Measurements from ENCODE around the gene WNT4.

Gene WNT4

DNA sequence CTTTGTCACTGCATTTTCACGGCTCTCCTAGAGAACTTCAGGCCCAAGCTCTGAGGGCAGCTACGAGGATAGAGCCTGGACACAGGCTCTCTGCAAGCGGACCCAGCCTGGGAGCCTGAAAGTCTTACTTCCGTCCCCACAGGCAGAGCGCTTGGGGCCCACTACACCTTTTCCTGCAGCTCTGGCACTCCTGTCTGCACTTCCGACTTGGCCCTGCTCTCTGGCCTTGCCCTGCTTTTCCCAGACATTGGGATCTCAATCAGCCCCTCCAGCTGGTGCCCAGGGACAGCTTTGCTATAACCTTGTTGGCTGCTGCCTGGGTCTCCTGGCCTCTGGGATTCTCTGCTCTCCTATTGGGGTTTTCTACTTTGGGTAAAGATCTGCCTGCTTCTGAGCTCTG, 27.6 kb downstream of the WNT4 start:
- no peak for TF ChIP-seq CTCF (IDR thresholded peaks at IDR 0.05; ENCODE audit: low read depth, low read length, missing control alignments)
- no peak for DNase-seq (ENCODE audit: low read depth)
- no peak overlapping the region for H3K4me3 ChIP-seq (ENCODE audit: low read depth, low read length)

DNA sequence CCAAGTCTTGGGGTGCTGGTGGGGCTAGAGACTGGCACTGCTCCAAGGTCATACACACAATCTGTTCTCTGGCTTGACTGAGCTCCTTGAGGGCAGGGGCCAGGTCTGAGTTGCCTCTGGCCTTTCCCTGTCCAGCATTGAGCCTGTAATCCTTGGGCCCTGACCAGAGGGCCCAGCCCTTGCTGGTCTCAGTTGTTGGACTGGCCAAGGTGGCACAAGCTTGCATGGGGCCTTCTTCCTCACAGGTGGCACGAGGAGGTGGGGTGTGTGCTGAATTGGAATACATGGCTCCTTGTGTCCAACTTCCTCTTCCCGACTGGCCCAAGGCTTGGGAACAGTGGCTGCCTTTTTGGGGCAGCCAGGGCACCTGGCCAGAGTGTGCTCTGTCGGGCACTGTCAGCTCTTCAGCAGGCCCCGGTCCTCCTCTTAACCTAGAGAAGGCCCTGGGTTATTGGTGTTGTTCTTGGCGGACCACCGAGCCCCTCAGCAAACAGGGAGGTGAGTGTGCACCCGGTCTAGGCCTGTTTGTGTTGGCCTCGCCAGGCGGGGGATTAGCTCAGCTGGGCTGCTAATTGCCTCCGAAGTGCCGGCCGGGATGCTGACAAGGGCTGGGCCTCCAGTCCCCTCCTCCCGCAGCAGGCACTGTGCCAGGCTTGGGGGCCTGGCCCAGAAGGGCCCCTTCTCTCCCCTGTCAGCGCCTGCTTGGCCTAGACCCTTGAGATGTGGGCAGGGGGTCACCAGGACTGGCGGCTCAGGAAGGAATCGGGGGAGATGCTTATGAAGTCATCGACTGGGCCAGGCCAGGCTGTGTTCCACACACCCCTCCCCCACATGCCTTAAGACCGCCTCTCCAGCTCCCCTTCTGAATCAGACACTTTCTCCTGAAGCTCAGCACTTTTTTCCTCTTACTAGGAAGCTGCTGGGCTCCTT, 28.5 kb downstream of the WNT4 start:
- no peak overlapping the region for H3K4me3 ChIP-seq (ENCODE audit: low read depth, low read length)
- no peak for DNase-seq (ENCODE audit: low read depth)
- TF ChIP-seq CTCF (IDR thresholded peaks at IDR 0.05; ENCODE audit: low read depth, low read length, missing control alignments) = no peak

DNA sequence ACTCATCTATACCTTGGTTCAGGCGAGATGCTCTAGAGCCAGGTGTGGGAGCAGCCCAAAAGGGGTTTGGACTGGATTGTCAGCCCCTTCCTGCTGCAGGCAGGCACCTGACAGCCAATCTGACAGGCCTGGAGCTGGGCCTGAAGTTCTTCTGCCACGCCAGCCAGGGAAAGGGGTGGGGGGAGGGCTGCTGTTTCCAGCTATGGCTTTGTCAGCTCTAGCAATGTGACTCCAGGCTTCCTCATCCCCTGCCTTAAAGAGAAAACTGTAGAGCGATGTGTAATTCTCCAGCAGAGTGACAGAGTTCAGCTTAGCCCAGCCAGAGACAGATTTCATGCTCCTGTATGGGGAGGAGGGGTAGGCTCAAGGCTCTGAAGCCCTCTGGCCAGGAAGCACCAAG, 30.3 kb downstream of the WNT4 start:
- no peak for DNase-seq (ENCODE audit: low read depth)

GRCh38 chr1:22111620-22112019, 31.3 kb downstream of the WNT4 start:
- no peak for TF ChIP-seq CTCF (IDR thresholded peaks at IDR 0.05; ENCODE audit: low read depth, low read length, missing control alignments)
- H3K4me3 ChIP-seq (ENCODE audit: low read depth, low read length) = no peak overlapping the region
- no peak for DNase-seq (ENCODE audit: low read depth)

More for the DNA sequence above, 30.3 kb downstream of the WNT4 start:
- TF ChIP-seq CTCF (IDR thresholded peaks at IDR 0.05; ENCODE audit: low read depth, low read length, missing control alignments) = no peak
- H3K4me3 ChIP-seq (ENCODE audit: low read depth, low read length) = no peak overlapping the region

DNA sequence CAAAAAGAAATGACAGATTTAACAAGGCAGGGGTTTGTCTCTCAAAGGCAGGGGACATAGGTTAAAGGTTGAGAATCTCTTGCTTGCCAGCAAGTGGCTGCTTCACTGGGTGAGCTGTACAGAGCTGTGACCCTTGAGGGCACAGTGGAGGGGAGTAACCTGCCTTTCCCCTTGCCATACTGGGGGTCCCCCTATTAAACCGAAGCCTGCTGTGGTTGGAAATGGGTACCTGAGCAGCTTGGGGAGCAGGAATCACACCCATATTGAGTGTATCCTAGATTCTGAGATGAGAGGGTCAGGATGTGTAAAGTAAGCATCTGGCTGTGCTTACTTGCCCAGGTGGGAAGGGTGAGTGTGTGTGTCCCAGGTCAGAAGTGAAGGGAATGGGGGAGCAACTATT, 31.8 kb downstream of the WNT4 start:
- no peak for TF ChIP-seq CTCF (IDR thresholded peaks at IDR 0.05; ENCODE audit: low read depth, low read length, missing control alignments)
- H3K4me3 ChIP-seq (ENCODE audit: low read depth, low read length) = no peak overlapping the region
- DNase-seq (ENCODE audit: low read depth) = no peak

DNA sequence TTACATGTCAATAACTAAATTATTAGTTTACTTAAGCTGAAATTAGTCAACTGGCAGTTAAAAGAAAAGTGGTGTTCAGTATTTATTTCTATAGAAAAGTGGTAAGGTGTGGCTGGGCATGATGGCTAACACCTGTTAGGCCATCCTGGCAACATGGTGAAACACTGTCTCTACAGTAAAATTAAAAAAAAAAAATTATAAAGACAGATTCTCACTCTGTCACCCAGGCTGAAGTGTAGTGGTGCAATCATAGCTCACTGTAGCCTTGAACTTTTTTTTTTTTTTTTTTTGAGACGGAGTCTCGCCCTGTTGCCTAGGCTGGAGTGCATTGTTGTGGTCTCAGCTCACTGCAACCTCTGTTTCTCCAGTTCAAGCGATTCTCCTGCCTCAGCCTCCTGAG, 32.9 kb downstream of the WNT4 start:
- TF ChIP-seq CTCF (IDR thresholded peaks at IDR 0.05; ENCODE audit: low read depth, low read length, missing control alignments) = no peak
- DNase-seq (ENCODE audit: low read depth) = no peak
- H3K4me3 ChIP-seq (ENCODE audit: low read depth, low read length) = no peak overlapping the region
